ENCODE data around the gene ZSWIM4.
"Not testable (repeated sequence)": the region's sequence is repeated elsewhere in the genome, so short reads cannot be mapped to it uniquely, and the experiment has no call there.

The ZSWIM4 gene

GRCh38 chr19:13794757-13795589, at the start of gene ZSWIM4:
ZSWIM4 (plus strand) TSS chr19:13795443; CDS start chr19:13795649, 206 bp downstream.
- DNase-seq: peak; percentile 98

- DNase-seq: no peak
Observed at GRCh38 chr19:13747098-13747453, 48.2 kb upstream of the ZSWIM4 start.

- peak; percentile 9 for DNase-seq
Observed at GRCh38 chr19:13748169-13748828, 46.9 kb upstream of the ZSWIM4 start.

GRCh38 chr19:13751436-13751835, 43.8 kb upstream of the ZSWIM4 start:
- no peak for DNase-seq

GRCh38 chr19:13753622-13754021, 41.6 kb upstream of the ZSWIM4 start:
- DNase-seq: not testable (repeated sequence)

- no peak for DNase-seq
Observed at GRCh38 chr19:13756210-13756609, 39.0 kb upstream of the ZSWIM4 start.

- no peak for DNase-seq
Observed at GRCh38 chr19:13757805-13758772, 37.2 kb upstream of the ZSWIM4 start.

- no peak for DNase-seq
Observed at GRCh38 chr19:13758795-13759194, 36.4 kb upstream of the ZSWIM4 start.

- no peak for DNase-seq
Observed at GRCh38 chr19:13761423-13761822, 33.8 kb upstream of the ZSWIM4 start.

GRCh38 chr19:13762635-13763235, 32.5 kb upstream of the ZSWIM4 start:
- no peak for DNase-seq

GRCh38 chr19:13763265-13763664, 32.0 kb upstream of the ZSWIM4 start:
- DNase-seq: no peak

- peak; percentile 58 for DNase-seq
Observed at GRCh38 chr19:13764101-13764807, 31.0 kb upstream of the ZSWIM4 start, which contains the start of gene MRI1. MRI1 (plus strand) TSS chr19:13764522; CDS start chr19:13764589, 67 bp downstream.

GRCh38 chr19:13764821-13765394, 30.3 kb upstream of the ZSWIM4 start:
- DNase-seq: no peak

GRCh38 chr19:13765395-13766094, 29.7 kb upstream of the ZSWIM4 start:
- no peak for DNase-seq

GRCh38 chr19:13766095-13766481, 29.2 kb upstream of the ZSWIM4 start:
- no peak for DNase-seq

GRCh38 chr19:13768510-13768909, 26.7 kb upstream of the ZSWIM4 start:
- DNase-seq: no peak

- DNase-seq: no peak
Observed at GRCh38 chr19:13770013-13770635, 25.1 kb upstream of the ZSWIM4 start.

- peak; percentile 85 for DNase-seq
Observed at GRCh38 chr19:13774217-13775191, 20.7 kb upstream of the ZSWIM4 start, which contains the start of gene C19orf53. C19orf53 (plus strand) TSS chr19:13774456; CDS start chr19:13774478, 22 bp downstream.

- no peak for DNase-seq
Observed at GRCh38 chr19:13778398-13778797, 16.8 kb upstream of the ZSWIM4 start.
